Stimulated activated CD8-positive, alpha-beta memory T cell treated with anti-CD3 and anti-CD28 coated beads, Interleukin-15, amount 100 ng/mL, for 4 hours (primary cell): ENCODE results near the gene CZIB.
A peak's percentile ranks its signal among the peaks of the same experiment; 100 is the strongest.
"Not testable (repeated sequence)": the region's sequence is repeated elsewhere in the genome, so short reads cannot be mapped to it uniquely, and the experiment has no call there.

Experiments
- DNase-seq, 2 donors: peaks; one replicate each; pipeline ENCODE4 v3.0.0-alpha.2; 2020; ENCODE audit warnings: low read depth in 2 of 2

CZIB gene

GRCh38 chr1:53188099-53188498, 32.3 kb downstream of the CZIB start:
- DNase-seq, result no peak

- no peak for DNase-seq
These were observed 33.0 kb downstream of the CZIB start for GRCh38 chr1:53187401-53187800.

GRCh38 chr1:53186533-53186932, 33.9 kb downstream of the CZIB start:
- DNase-seq, result no peak

GRCh38 chr1:53185955-53186297, 34.5 kb downstream of the CZIB start:
- DNase-seq, result not testable (repeated sequence)

GRCh38 chr1:53183095-53183990, 37.1 kb downstream of the CZIB start:
- no peak for DNase-seq

GRCh38 chr1:53182716-53183094, 37.7 kb downstream of the CZIB start:
- DNase-seq, result no peak

- peak; percentile 44 to 59 for DNase-seq
These were observed 38.3 kb downstream of the CZIB start for GRCh38 chr1:53182111-53182593.

- DNase-seq, result no peak
These were observed 39.5 kb downstream of the CZIB start for GRCh38 chr1:53180951-53181350.

- DNase-seq, result no peak
These were observed 40.2 kb downstream of the CZIB start for GRCh38 chr1:53180226-53180625.

- DNase-seq, result no peak
These were observed 43.8 kb downstream of the CZIB start for GRCh38 chr1:53176452-53177208.

GRCh38 chr1:53174971-53175913, 45.2 kb downstream of the CZIB start:
- no peak for DNase-seq

- DNase-seq, result no peak
These were observed 47.9 kb downstream of the CZIB start for GRCh38 chr1:53172426-53173128.

GRCh38 chr1:53166912-53167311, 53.5 kb downstream of the CZIB start:
- DNase-seq, result no peak

- no peak for DNase-seq
These were observed 54.1 kb downstream of the CZIB start for GRCh38 chr1:53166366-53166765.

- DNase-seq, result no peak
These were observed 54.9 kb downstream of the CZIB start for GRCh38 chr1:53165408-53165961.
